Measurements from ENCODE around the gene NONO.
"Not testable (repeated sequence)": the region's sequence is repeated elsewhere in the genome, so short reads cannot be mapped to it uniquely, and the experiment has no call there.

NONO gene

GRCh38 chrX:71283403-71284143, at the start of gene NONO:
NONO (plus strand) TSS chrX:71283635; CDS start chrX:71290638, 7,003 bp downstream.
- DNase-seq (ENCODE audit: low read depth), result peak; percentile 70

- DNase-seq (ENCODE audit: low read depth), result no peak
These were observed 48.0 kb upstream of the NONO start for GRCh38 chrX:71235482-71235881.

- no peak for DNase-seq (ENCODE audit: low read depth)
These were observed 46.6 kb upstream of the NONO start for GRCh38 chrX:71236836-71237235.

- DNase-seq (ENCODE audit: low read depth), result no peak
These were observed 43.7 kb upstream of the NONO start for GRCh38 chrX:71239781-71240180.

- DNase-seq (ENCODE audit: low read depth), result no peak
These were observed 42.1 kb upstream of the NONO start for GRCh38 chrX:71241301-71241700.

- no peak for DNase-seq (ENCODE audit: low read depth)
These were observed 38.9 kb upstream of the NONO start for GRCh38 chrX:71244359-71245128.

- no peak for DNase-seq (ENCODE audit: low read depth)
These were observed 38.3 kb upstream of the NONO start for GRCh38 chrX:71245159-71245558.

GRCh38 chrX:71250841-71251240, 32.6 kb upstream of the NONO start:
- DNase-seq (ENCODE audit: low read depth), result no peak

- peak; percentile 12 for DNase-seq (ENCODE audit: low read depth)
These were observed 31.9 kb upstream of the NONO start for GRCh38 chrX:71251466-71251973.

- DNase-seq (ENCODE audit: low read depth), result no peak
These were observed 31.2 kb upstream of the NONO start for GRCh38 chrX:71252221-71252620.

GRCh38 chrX:71253253-71254091, 30.0 kb upstream of the NONO start:
- DNase-seq (ENCODE audit: low read depth), result peak; percentile 35

GRCh38 chrX:71254092-71254963, 29.1 kb upstream of the NONO start, which contains the start of gene ZMYM3:
ZMYM3 (minus strand) TSS chrX:71254140; CDS start chrX:71253255, 885 bp downstream.
- DNase-seq (ENCODE audit: low read depth), result peak; percentile 74

- DNase-seq (ENCODE audit: low read depth), result no peak
These were observed 27.4 kb upstream of the NONO start for GRCh38 chrX:71256051-71256450.

- no peak for DNase-seq (ENCODE audit: low read depth)
These were observed 26.6 kb upstream of the NONO start for GRCh38 chrX:71256856-71257255.

GRCh38 chrX:71268624-71269023, 14.8 kb upstream of the NONO start:
- DNase-seq (ENCODE audit: low read depth), result not testable (repeated sequence)

- no peak for DNase-seq (ENCODE audit: low read depth)
These were observed 13.5 kb upstream of the NONO start for GRCh38 chrX:71269801-71270395.

GRCh38 chrX:71272313-71272712, 11.1 kb upstream of the NONO start:
- not testable (repeated sequence) for DNase-seq (ENCODE audit: low read depth)

GRCh38 chrX:71281300-71281699, 2.1 kb upstream of the NONO start:
- not testable (repeated sequence) for DNase-seq (ENCODE audit: low read depth)

GRCh38 chrX:71282514-71283402, 677 bp upstream of the NONO start:
- DNase-seq (ENCODE audit: low read depth), result peak; percentile 55

GRCh38 chrX:71285929-71286328, 2.5 kb downstream of the NONO start:
- DNase-seq (ENCODE audit: low read depth), result no peak

Data from activated T-cell treated with anti-CD3 and anti-CD28 coated beads for 48 hours (primary cell).